Measurements from ENCODE around the gene FGGY. TPM values are rescaled to one million over a fixed set of nuclear protein-coding genes. Genes with fewer than 3 reads are reported as not detected.

Gene FGGY
- total RNA-seq, 1 experiment from 2014 or later = 12.0 TPM

GRCh38 chr1:59714219-59714618 lies 417.3 kb downstream of the FGGY start:
- POLR2A ChIA-PET = interaction anchor here (1.1 kb wide), 1 partner anchor 45 kb away, joined by 4 read pairs; no protein-coding TSS in a partner anchor
- peaks cover 7% of the 10 kb centered on the region for H3K4me1 Mint-ChIP-seq
- no peak overlapping the region for H3K27ac Mint-ChIP-seq
- peaks cover 8% of the 10 kb centered on the region for H3K36me3 Mint-ChIP-seq
- no peak for DNase-seq (ENCODE audit: low spot score)
- CTCF ChIA-PET = no interaction called here
- H3K27me3 Mint-ChIP-seq (ENCODE audit: low read depth) = no peaks in the 10 kb centered on the region; the same call in 1 of the 2 replicates
- peaks cover 22% of the 10 kb centered on the region for H3K9me3 Mint-ChIP-seq
- ATAC-seq = no peak
- no peak overlapping the region for H3K4me3 Mint-ChIP-seq
- TF ChIP-seq ZNF281 (CRISPR knock-in tag; IDR thresholded peaks at IDR 0.05) = no peak
- no peak for TF ChIP-seq ARID4B (CRISPR knock-in tag; IDR thresholded peaks at IDR 0.05; ENCODE audit: borderline replicate concordance)
- TF ChIP-seq ZNF532 (CRISPR knock-in tag; IDR thresholded peaks at IDR 0.05; ENCODE audit: borderline replicate concordance) = no peak
- no peak for TF ChIP-seq HMGXB4 (CRISPR knock-in tag; IDR thresholded peaks at IDR 0.05)
- no peak for TF ChIP-seq KAT7 (CRISPR knock-in tag; IDR thresholded peaks at IDR 0.05; ENCODE audit: borderline replicate concordance)
- no peak for TF ChIP-seq PRDM15 (CRISPR knock-in tag; IDR thresholded peaks at IDR 0.05)
- no peak for TF ChIP-seq ETV6 (CRISPR knock-in tag; IDR thresholded peaks at IDR 0.05)
- no peak for TF ChIP-seq FOXK1 (CRISPR knock-in tag; IDR thresholded peaks at IDR 0.05)
- TF ChIP-seq ESRRA (CRISPR knock-in tag; IDR thresholded peaks at IDR 0.05; ENCODE audit: borderline replicate concordance) = no peak
- no peak for TF ChIP-seq ZNF423 (CRISPR knock-in tag; IDR thresholded peaks at IDR 0.05)
- TF ChIP-seq NR3C1 (CRISPR knock-in tag; conservative IDR thresholded peaks at IDR 0.05; ENCODE audit: low read depth) = no peak
- no peak for TF ChIP-seq ELF4 (CRISPR knock-in tag; IDR thresholded peaks at IDR 0.05; ENCODE audit: low read depth)
- no peak for TF ChIP-seq NFATC4 (CRISPR knock-in tag; IDR thresholded peaks at IDR 0.05)
- TF ChIP-seq ZNF425 (CRISPR knock-in tag; conservative IDR thresholded peaks at IDR 0.05) = no peak
- TF ChIP-seq ZNF512 (CRISPR knock-in tag; IDR thresholded peaks at IDR 0.05; ENCODE audit: borderline replicate concordance) = no peak
- no peak for TF ChIP-seq FOXP1 (CRISPR knock-in tag; IDR thresholded peaks at IDR 0.05; ENCODE audit: borderline replicate concordance)

All from WTC11 (cell line).